Pancreas (tissue), 10 donors: ENCODE results near the gene MSL3. TPM values are rescaled to one million over a fixed set of nuclear protein-coding genes. Genes with fewer than 3 reads are reported as not detected.

ENCODE experiments used
- ATAC-seq, 4 donors: fragments of 200-7000 bp; cut with Tn5 transposase; one replicate each; pipeline versions ENCODE4 v1.8.0 to v1.9.1; 2020; ENCODE audit warnings: mild to moderate bottlenecking in 4 of 4, moderate library complexity in 4 of 4
- DNase-seq, 6 donors: peaks; one replicate each; pipeline ENCODE4 v3.0.0-alpha.2; 2020
- FAIRE-seq: peaks from 2 replicates; lab custom pipeline; 2012; peaks lifted over from hg19 to GRCh38; lab: Jason Lieb, UNC
- H3K27ac ChIP-seq, 4 donors: fragments of 200-600 bp; sonication (generic); 1 replicate in 3 of 4; 2 replicates in 1 of 4; pipeline versions ENCODE4 v1.5.0 to v1.8.0; 2020
- H3K27me3 ChIP-seq, 4 donors: fragments of 200-600 bp; one replicate each; pipeline ENCODE4 v1.8.0; 2021
- H3K36me3 ChIP-seq, 3 donors: fragments of 200-600 bp; sonication (generic) in 1 of 3; one replicate each; pipeline versions ENCODE4 v1.5.0 to v1.8.0; 2020 to 2021
- H3K4me1 ChIP-seq, 3 donors: fragments of 200-600 bp; one replicate each; pipeline ENCODE4 v1.8.0; 2021
- H3K4me3 ChIP-seq, 4 donors: fragments of 200-600 bp; sonication (generic) in 2 of 4; one replicate each; pipeline versions ENCODE4 v1.5.0 to v1.8.0; 2020 to 2021
- H3K9me3 ChIP-seq, 4 donors: fragments of 200-600 bp; one replicate each; pipeline ENCODE4 v1.8.0; 2021
- WGBS, 2 donors: extraction: QIAGEN DNeasy Blood & Tissue Kit; methylation state at CpG; one replicate each; pipeline ENCODE4 v1.1.7; 2013; 5-methylcytosine and 5-hydroxymethylcytosine counted together
- intact Hi-C, 3 donors: fragments of 100-400 bp; cut with DNase I; formaldehyde crosslinking; loops; one replicate each; pipeline versions ENCODE4 v1.11.1 to v1.14.2; 2022
- polyA plus RNA-seq, 2 donors: library from polyadenylated mRNA; stranded (reverse); fragments of 200-250 nt; gene quantifications; one replicate each; pipeline ENCODE4 v1.2.3, GENCODE V29; 2013
- total RNA-seq, 6 donors: library from RNA; stranded (reverse); fragmentation: NEBNext Ultra II Directional in 4 of 6; extraction: Animal tissue kit (Norgen Biotek cat#: 25700) in 4 of 6; gene quantifications; one replicate each; pipeline versions ENCODE4 v1.2.1 to v1.2.4, GENCODE V29; 2021 to 2023
- TF ChIP-seq, protein P1 (sequence below), 4 donors: fragments of 200-600 bp; sonication (generic) in 3 of 4; IDR thresholded peaks; one replicate each; pipeline versions ENCODE4 v1.5.0 to v1.8.0; 2021; ENCODE audit warnings: antibody characterized with exemption in 4 of 4
- donor health status: healthy with polysubstance abuse.
- donor health status: DM: no; HTN: no; CAD: no; lungs with moderate emphysema.
- donor health status: DM: no; HTN: no; CAD: no.
- donor health status: control.
- donor health status: control.
- donor health status: Bipolar disorder and iron deficiency.
- donor health status: DM: yes; HTN: yes; CAD: no.
- donor health status: DM: no; HTN: no; CAD: no.
- donor health status: DM: no; HTN: no; CAD: no.
- donor health status: DM: yes; HTN: yes; CAD: no.

MSL3 gene
- total and polyA plus RNA-seq, 8 donors, result 6.5 to 17.8 (median 9.0) TPM

- 47 to 78% methylated on average over 4 of the region's 4 CpGs for WGBS, 2 donors
- H3K27me3 ChIP-seq, result peaks cover 0 to 5% (median 2%) of the 10 kb centered on the region in 4 donors
- no peaks in the 10 kb centered on the region for H3K9me3 ChIP-seq
- no peak for ATAC-seq
- TF ChIP-seq, protein P1, sequence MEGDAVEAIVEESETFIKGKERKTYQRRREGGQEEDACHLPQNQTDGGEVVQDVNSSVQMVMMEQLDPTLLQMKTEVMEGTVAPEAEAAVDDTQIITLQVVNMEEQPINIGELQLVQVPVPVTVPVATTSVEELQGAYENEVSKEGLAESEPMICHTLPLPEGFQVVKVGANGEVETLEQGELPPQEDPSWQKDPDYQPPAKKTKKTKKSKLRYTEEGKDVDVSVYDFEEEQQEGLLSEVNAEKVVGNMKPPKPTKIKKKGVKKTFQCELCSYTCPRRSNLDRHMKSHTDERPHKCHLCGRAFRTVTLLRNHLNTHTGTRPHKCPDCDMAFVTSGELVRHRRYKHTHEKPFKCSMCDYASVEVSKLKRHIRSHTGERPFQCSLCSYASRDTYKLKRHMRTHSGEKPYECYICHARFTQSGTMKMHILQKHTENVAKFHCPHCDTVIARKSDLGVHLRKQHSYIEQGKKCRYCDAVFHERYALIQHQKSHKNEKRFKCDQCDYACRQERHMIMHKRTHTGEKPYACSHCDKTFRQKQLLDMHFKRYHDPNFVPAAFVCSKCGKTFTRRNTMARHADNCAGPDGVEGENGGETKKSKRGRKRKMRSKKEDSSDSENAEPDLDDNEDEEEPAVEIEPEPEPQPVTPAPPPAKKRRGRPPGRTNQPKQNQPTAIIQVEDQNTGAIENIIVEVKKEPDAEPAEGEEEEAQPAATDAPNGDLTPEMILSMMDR (IDR thresholded peaks at IDR 0.05), result no peak
- intact Hi-C loops, result no loop called here
- H3K27ac ChIP-seq, result no peak overlapping the region
- no peak for FAIRE-seq
- H3K36me3 ChIP-seq, result no peaks in the 10 kb centered on the region
- no peaks in the 10 kb centered on the region for H3K4me1 ChIP-seq
- DNase-seq, result no peak
- H3K4me3 ChIP-seq, result no peak overlapping the region
Observed at GRCh38 chrX:11778230-11778629, 20.2 kb downstream of the MSL3 start.

DNA sequence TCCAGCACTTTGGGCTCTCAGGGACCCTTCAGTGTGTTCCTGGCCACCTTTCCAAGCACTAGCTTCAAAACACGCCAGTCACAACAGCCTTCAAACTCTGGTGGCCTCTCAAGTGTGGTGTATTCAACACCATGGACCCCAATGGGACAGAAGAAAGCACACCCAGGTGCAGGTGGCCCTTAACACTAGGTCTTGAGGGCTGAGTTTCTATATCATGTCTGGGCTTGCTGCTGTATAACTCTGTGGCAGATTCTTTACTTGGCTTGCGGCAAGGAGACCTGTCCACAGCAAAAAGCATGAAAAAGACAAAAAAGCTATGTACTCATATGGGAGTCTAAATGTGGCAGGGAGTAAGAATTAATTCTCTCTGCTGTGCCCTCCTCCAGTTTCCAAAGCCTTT, 23.1 kb downstream of the MSL3 start:
- ATAC-seq, result no peak
- no peak overlapping the region for H3K27ac ChIP-seq
- 88 to 92% methylated on average over 2 of the region's 2 CpGs for WGBS, 2 donors
- no peak overlapping the region for H3K4me3 ChIP-seq
- no peaks in the 10 kb centered on the region for H3K4me1 ChIP-seq
- no peak for DNase-seq
- intact Hi-C loops, result no loop called here
- H3K36me3 ChIP-seq, result no peaks in the 10 kb centered on the region
- peaks cover 0 to 12% (median 2%) of the 10 kb centered on the region in 4 donors for H3K27me3 ChIP-seq
- no peak for FAIRE-seq
- TF ChIP-seq, protein P1 (IDR thresholded peaks at IDR 0.05), result no peak
- H3K9me3 ChIP-seq, result no peaks in the 10 kb centered on the region

GRCh38 chrX:11781734-11782370, 23.8 kb downstream of the MSL3 start:
- Histone ChIP-seq H3K4me1 (no peaks in the 10 kb centered on the region), H3K27ac (no peak overlapping the region), H3K4me3 (no peak overlapping the region), H3K9me3 (no peaks in the 10 kb centered on the region), H3K27me3 (peaks cover 0 to 16% (median 2%) of the 10 kb centered on the region in 4 donors), H3K36me3 (no peaks in the 10 kb centered on the region)
- ATAC-seq, result no peak
- intact Hi-C loops, result no loop called here
- DNase-seq, result no peak
- TF ChIP-seq, protein P1 (IDR thresholded peaks at IDR 0.05), result no peak
- WGBS, 2 donors, result 72 to 80% methylated on average over 3 of the region's 3 CpGs
- FAIRE-seq, result no peak

GRCh38 chrX:11784543-11784942, 26.5 kb downstream of the MSL3 start:
- Histone ChIP-seq H3K27ac (no peak overlapping the region), H3K4me3 (no peak overlapping the region), H3K4me1 (no peaks in the 10 kb centered on the region), H3K27me3 (peaks cover 0 to 19% (median 1%) of the 10 kb centered on the region in 4 donors), H3K36me3 (no peaks in the 10 kb centered on the region), H3K9me3 (no peaks in the 10 kb centered on the region)
- DNase-seq (no peak), FAIRE-seq (no peak), ATAC-seq (no peak)
- intact Hi-C loops, result no loop called here
- TF ChIP-seq, protein P1 (IDR thresholded peaks at IDR 0.05), result no peak
- WGBS, 2 donors, result 20 to 53% methylated on average over 1 of the region's 1 CpG

- Histone ChIP-seq H3K9me3 (no peaks in the 10 kb centered on the region), H3K4me1 (no peaks in the 10 kb centered on the region), H3K27me3 (peaks cover 0 to 19% (median 0%) of the 10 kb centered on the region in 4 donors), H3K4me3 (no peak overlapping the region), H3K36me3 (no peaks in the 10 kb centered on the region), H3K27ac (no peak overlapping the region)
- TF ChIP-seq, protein P1 (IDR thresholded peaks at IDR 0.05), result no peak
- intact Hi-C loops, result no loop called here
- no peak for ATAC-seq
- DNase-seq, result no peak
- FAIRE-seq, result no peak
- WGBS, 2 donors, result 23 to 45% methylated on average over 5 of the region's 5 CpGs
Observed at GRCh38 chrX:11786862-11787261, 28.8 kb downstream of the MSL3 start.
